GM21528 (cell line): Measurements from ENCODE around the gene NSUN7.

ENCODE experiments used
- ATAC-seq: cut with Tn5 transposase; IDR thresholded peaks from one replicate; pipeline ENCODE4 v1.9.1; 2021; ENCODE audit warnings: mild to moderate bottlenecking, moderate library complexity; ENCODE audit not compliant: unreplicated experiment, low FRiP score

NSUN7 gene

GRCh38 chr4:40843696-40844095, 93.9 kb downstream of the NSUN7 start:
- ATAC-seq: no peak

- ATAC-seq: no peak
Measured at GRCh38 chr4:40844261-40844660, 94.5 kb downstream of the NSUN7 start.

- no peak for ATAC-seq
Measured at GRCh38 chr4:40845154-40845835, 95.5 kb downstream of the NSUN7 start.

GRCh38 chr4:40846532-40846931, 96.8 kb downstream of the NSUN7 start:
- ATAC-seq: no peak

GRCh38 chr4:40848251-40848650, 98.5 kb downstream of the NSUN7 start:
- no peak for ATAC-seq

- no peak for ATAC-seq
Measured at GRCh38 chr4:40848940-40849339, 99.2 kb downstream of the NSUN7 start.

GRCh38 chr4:40850496-40850895, 100.7 kb downstream of the NSUN7 start:
- no peak for ATAC-seq

- no peak for ATAC-seq
Measured at GRCh38 chr4:40856277-40856839, 106.6 kb downstream of the NSUN7 start.

GRCh38 chr4:40856840-40857362, 107.1 kb downstream of the NSUN7 start:
- ATAC-seq: peak; percentile 81

GRCh38 chr4:40857956-40858355, 108.2 kb downstream of the NSUN7 start:
- no peak for ATAC-seq

- no peak for ATAC-seq
Measured at GRCh38 chr4:40858962-40859361, 109.2 kb downstream of the NSUN7 start.
